Right lobe of liver (tissue), 6 donors: ENCODE measurements around the gene SYNE4. TPM values are rescaled to one million over a fixed set of nuclear protein-coding genes. Genes with fewer than 3 reads are reported as not detected.

Source experiments
- ATAC-seq, 4 donors: fragments of 200-7000 bp; cut with Tn5 transposase; one replicate each; pipeline ENCODE4 v1.9.1; 2020; ENCODE audit warnings: mild to moderate bottlenecking in 4 of 4, moderate library complexity in 4 of 4
- DNase-seq, 3 donors: peaks; one replicate each; pipeline ENCODE4 v3.0.0-alpha.2; 2020
- H3K27ac ChIP-seq, 3 donors: fragments of 200-600 bp; one replicate each; pipeline ENCODE4 v1.8.0; 2022
- H3K27me3 ChIP-seq, 2 donors: fragments of 200-600 bp; one replicate each; pipeline ENCODE4 v1.8.0; 2022
- H3K36me3 ChIP-seq, 4 donors: fragments of 200-600 bp; sonication (generic) in 1 of 4; one replicate each; pipeline versions ENCODE4 v1.5.1 to v1.8.0; 2017 to 2022; ENCODE audit warnings: control low read depth in 1 of 4
- H3K4me1 ChIP-seq, 4 donors: fragments of 200-600 bp; sonication (generic) in 1 of 4; one replicate each; pipeline versions ENCODE4 v1.5.1 to v1.8.0; 2017 to 2022; ENCODE audit warnings: control low read depth in 1 of 4
- H3K4me3 ChIP-seq, 3 donors: fragments of 200-600 bp; one replicate each; pipeline ENCODE4 v1.8.0; 2022
- H3K9me3 ChIP-seq, 4 donors: fragments of 200-600 bp; sonication (generic) in 1 of 4; one replicate each; pipeline versions ENCODE4 v1.5.1 to v1.8.0; 2017 to 2022; ENCODE audit warnings: control low read depth in 1 of 4
- CTCF ChIP-seq, 4 donors: fragments of 200-600 bp in 3 of 4; fragments of 450-650 bp in 1 of 4; IDR thresholded peaks; one replicate each; pipeline versions ENCODE4 v1.5.1 to v1.8.0; 2016 to 2022; ENCODE audit warnings: antibody characterized with exemption in 4 of 4, mild to moderate bottlenecking in 2 of 4
- POLR2A ChIP-seq: fragments of 450-650 bp; IDR thresholded peaks from one replicate; pipeline ENCODE4 v1.6.1; 2017; ENCODE audit warnings: antibody characterized with exemption, mild to moderate bottlenecking
- WGBS: methylation state at CpG from one replicate; pipeline ENCODE4 v1.1.6; 2018; ENCODE audit warnings: low coverage, low lambda C conversion rate; ENCODE audit not compliant: insufficient coverage; ENCODE audit errors: missing lambda C conversion rate; 5-methylcytosine and 5-hydroxymethylcytosine counted together
- intact Hi-C, 2 donors: fragments of 100-400 bp; cut with DNase I; formaldehyde crosslinking; loops; one replicate each; pipeline versions ENCODE4 v1.11.2 to v1.14.1; 2022
- total RNA-seq, 6 experiments: library from RNA; depleted of rRNA in 2 of 6; stranded (reverse); fragments of >200 nt in 2 of 6; fragmentation: NEBNext Ultra II Directional in 3 of 6; extraction: Animal tissue kit (Norgen Biotek cat#: 25700) in 3 of 6; gene quantifications; one replicate each; pipeline versions ENCODE4 v1.1.0 to v1.2.4, GENCODE V29; 2016 to 2023
- donor health status: DM: no; HTN: yes; CAD: no.
- donor health status: DM: no; HTN: no; CAD: no.
- donor health status: DM: no; HTN: no; CAD: no.
- donor health status: DM: no; HTN: yes; CAD: no.
- donor health status: DM: no; HTN: yes; CAD: no.

Gene SYNE4
- total RNA-seq, 6 experiments from 2014 or later: 3.9 to 7.5 (median 7.0) TPM

- Histone ChIP-seq H3K4me3 (peak within 1 kb of the TSS; percentile 6 to 21 (median 21)), H3K36me3 (no peaks in the 10 kb centered on the region), H3K27me3 (no peaks in the 10 kb centered on the region), H3K9me3 (no peaks in the 10 kb centered on the region), H3K4me1 (peaks cover 0 to 8% (median 0%) of the 10 kb centered on the region in 4 donors), H3K27ac (no peak within 1 kb of the TSS)
- 1% methylated on average over 15 of the region's 51 CpGs for WGBS
- no peak for TF ChIP-seq POLR2A
- peak in 1 of 4 donors; percentile 13 for TF ChIP-seq CTCF (IDR thresholded peaks at IDR 0.05)
- DNase-seq: peak in 2 of 3 donors; percentile 48 to 60
- intact Hi-C loops: no loop called here
- ATAC-seq: peak in 3 of 4 donors; percentile 20 to 29 (median 21)
Measured at GRCh38 chr19:36032251-36033104, 23.9 kb upstream of the SYNE4 start, which contains the start of gene CLIP3. CLIP3 (minus strand) TSS chr19:36032873; CDS start chr19:36032357, 516 bp downstream.

GRCh38 chr19:36031308-36031707 is 22.7 kb upstream of the SYNE4 start:
- peak; percentile 50 to 74 (median 62) for ATAC-seq
- peak overlapping the region in 1 of 3 donors; percentile 1 for H3K4me3 ChIP-seq
- DNase-seq: no peak
- H3K27ac ChIP-seq: no peak overlapping the region
- no peaks in the 10 kb centered on the region for H3K27me3 ChIP-seq
- H3K36me3 ChIP-seq: no peaks in the 10 kb centered on the region
- TF ChIP-seq POLR2A: no peak
- no peak for TF ChIP-seq CTCF (IDR thresholded peaks at IDR 0.05)
- no peaks in the 10 kb centered on the region for H3K9me3 ChIP-seq
- H3K4me1 ChIP-seq: peaks cover 0 to 8% (median 0%) of the 10 kb centered on the region in 4 donors
- intact Hi-C loops: no loop called here
- WGBS: 70% methylated on average over 6 of the region's 6 CpGs

- H3K4me1 ChIP-seq: peaks cover 0 to 8% (median 0%) of the 10 kb centered on the region in 4 donors
- ATAC-seq (peak; percentile 27 to 90 (median 66)), DNase-seq (peak in 1 of 3 donors; percentile 51)
- no peaks in the 10 kb centered on the region for H3K27me3 ChIP-seq
- intact Hi-C loops: no loop called here
- no peaks in the 10 kb centered on the region for H3K36me3 ChIP-seq
- no peak overlapping the region for H3K27ac ChIP-seq
- H3K4me3 ChIP-seq: no peak overlapping the region
- H3K9me3 ChIP-seq: no peaks in the 10 kb centered on the region
- peak in 3 of 4 donors; percentile 29 to 31 (median 30) for TF ChIP-seq CTCF (IDR thresholded peaks at IDR 0.05)
- TF ChIP-seq POLR2A: no peak
- 64% methylated on average over 8 of the region's 8 CpGs for WGBS
Measured at GRCh38 chr19:36030264-36031148, 21.9 kb upstream of the SYNE4 start.

- no peak overlapping the region for H3K4me3 ChIP-seq
- 81% methylated on average over 6 of the region's 10 CpGs for whole genome bisulfite sequencing
- TF ChIP-seq POLR2A: no peak
- TF ChIP-seq CTCF (IDR thresholded peaks at IDR 0.05): no peak
- H3K36me3 ChIP-seq: no peaks in the 10 kb centered on the region
- H3K27me3 ChIP-seq: no peaks in the 10 kb centered on the region
- H3K4me1 ChIP-seq: peaks cover 0 to 8% (median 0%) of the 10 kb centered on the region in 4 donors
- no peak for DNase-seq
- intact Hi-C loops: no loop called here
- H3K27ac ChIP-seq: no peak overlapping the region
- ATAC-seq: no peak
- H3K9me3 ChIP-seq: no peaks in the 10 kb centered on the region
Measured at GRCh38 chr19:36028313-36029041, 19.9 kb upstream of the SYNE4 start.
